ENCODE results near the gene XYLT1. TPM values are rescaled to one million over a fixed set of nuclear protein-coding genes. Genes with fewer than 3 reads are reported as not detected.
"Not testable (repeated sequence)": the region's sequence is repeated elsewhere in the genome, so short reads cannot be mapped to it uniquely, and the experiment has no call there.

Gene XYLT1
- total RNA-seq, 2 donors from 2014 or later, result 14.4 to 31.3 TPM

- H3K27me3 ChIP-seq, result no peaks in the 10 kb centered on the region
- TF ChIP-seq, protein P1, sequence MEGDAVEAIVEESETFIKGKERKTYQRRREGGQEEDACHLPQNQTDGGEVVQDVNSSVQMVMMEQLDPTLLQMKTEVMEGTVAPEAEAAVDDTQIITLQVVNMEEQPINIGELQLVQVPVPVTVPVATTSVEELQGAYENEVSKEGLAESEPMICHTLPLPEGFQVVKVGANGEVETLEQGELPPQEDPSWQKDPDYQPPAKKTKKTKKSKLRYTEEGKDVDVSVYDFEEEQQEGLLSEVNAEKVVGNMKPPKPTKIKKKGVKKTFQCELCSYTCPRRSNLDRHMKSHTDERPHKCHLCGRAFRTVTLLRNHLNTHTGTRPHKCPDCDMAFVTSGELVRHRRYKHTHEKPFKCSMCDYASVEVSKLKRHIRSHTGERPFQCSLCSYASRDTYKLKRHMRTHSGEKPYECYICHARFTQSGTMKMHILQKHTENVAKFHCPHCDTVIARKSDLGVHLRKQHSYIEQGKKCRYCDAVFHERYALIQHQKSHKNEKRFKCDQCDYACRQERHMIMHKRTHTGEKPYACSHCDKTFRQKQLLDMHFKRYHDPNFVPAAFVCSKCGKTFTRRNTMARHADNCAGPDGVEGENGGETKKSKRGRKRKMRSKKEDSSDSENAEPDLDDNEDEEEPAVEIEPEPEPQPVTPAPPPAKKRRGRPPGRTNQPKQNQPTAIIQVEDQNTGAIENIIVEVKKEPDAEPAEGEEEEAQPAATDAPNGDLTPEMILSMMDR (IDR thresholded peaks at IDR 0.05), result no peak
- H3K36me3 ChIP-seq, result no peaks in the 10 kb centered on the region
- no peak overlapping the region for H3K4me3 ChIP-seq
- H3K27ac ChIP-seq, result peak overlapping the region; percentile 49 to 75
- DNase-seq (ENCODE audit: low spot score), result no peak
- peaks cover 0 to 7% of the 10 kb centered on the region in 2 donors for H3K4me1 ChIP-seq
- H3K9me3 ChIP-seq, result no peaks in the 10 kb centered on the region
Measured at GRCh38 chr16:17335826-17336529, 134.8 kb downstream of the XYLT1 start.

GRCh38 chr16:17335406-17335805 lies 135.4 kb downstream of the XYLT1 start:
- H3K27ac ChIP-seq, result peak overlapping the region in 1 of 2 donors; percentile 75
- DNase-seq (ENCODE audit: low spot score); H3K9me3 ChIP-seq; H3K27me3 ChIP-seq; H3K4me3 ChIP-seq; H3K36me3 ChIP-seq; H3K4me1 ChIP-seq: not testable (repeated sequence)

DNA sequence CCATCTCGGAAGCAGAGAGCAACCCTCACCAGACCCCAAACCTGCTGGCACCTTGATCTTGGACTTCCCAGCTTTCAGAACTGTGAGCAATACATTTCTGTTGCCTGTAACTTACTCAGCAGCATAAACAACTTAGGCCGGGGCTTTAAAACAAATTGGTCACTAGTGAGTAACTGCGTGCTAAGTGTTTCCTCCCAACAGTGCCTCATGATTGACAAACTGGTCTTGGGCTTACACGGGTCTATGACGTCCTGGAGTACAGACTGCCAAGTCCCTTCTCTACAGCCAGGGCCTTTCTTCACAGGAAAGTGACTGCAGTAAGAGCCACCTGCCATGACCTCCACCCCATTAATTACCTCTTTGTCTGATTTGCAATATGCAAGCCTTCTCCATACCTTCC lies 136.7 kb downstream of the XYLT1 start:
- Histone ChIP-seq H3K36me3 (no peaks in the 10 kb centered on the region), H3K4me3 (no peak overlapping the region), H3K27me3 (no peaks in the 10 kb centered on the region), H3K4me1 (peaks cover 0 to 7% of the 10 kb centered on the region in 2 donors), H3K27ac (peak overlapping the region; percentile 46 to 75), H3K9me3 (no peaks in the 10 kb centered on the region)
- peak; percentile 81 for DNase-seq (ENCODE audit: low spot score)
- TF ChIP-seq, protein P1 (IDR thresholded peaks at IDR 0.05), result no peak

GRCh38 chr16:17333229-17333628 lies 137.5 kb downstream of the XYLT1 start:
- Histone ChIP-seq H3K4me3 (no peak overlapping the region), H3K4me1 (peaks cover 0 to 14% of the 10 kb centered on the region in 2 donors), H3K27me3 (no peaks in the 10 kb centered on the region), H3K27ac (peak overlapping the region in 1 of 2 donors; percentile 75), H3K9me3 (no peaks in the 10 kb centered on the region), H3K36me3 (no peaks in the 10 kb centered on the region)
- no peak for DNase-seq (ENCODE audit: low spot score)
- TF ChIP-seq, protein P1 (IDR thresholded peaks at IDR 0.05), result no peak

DNA sequence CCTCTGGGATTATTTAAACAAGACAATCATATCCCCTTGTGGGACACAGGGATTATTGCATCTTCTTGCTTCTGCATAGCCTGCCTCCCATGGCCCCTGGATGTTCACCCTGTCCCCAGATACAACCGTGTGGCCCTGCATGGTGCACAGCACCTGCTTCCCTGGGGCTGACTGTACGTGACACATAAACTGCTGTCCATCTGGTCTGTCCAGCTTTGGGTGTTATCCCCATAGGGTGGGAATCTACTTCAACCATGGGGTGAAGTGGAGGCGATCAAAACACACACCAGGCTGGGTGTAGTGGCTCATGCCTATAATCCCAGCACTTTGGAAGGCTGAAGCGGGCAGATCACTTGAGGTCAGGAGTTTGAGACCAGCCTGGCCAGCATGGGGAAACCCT lies 138.8 kb downstream of the XYLT1 start:
- Histone ChIP-seq H3K4me3 (no peak overlapping the region), H3K4me1 (peaks cover 0 to 14% of the 10 kb centered on the region in 2 donors), H3K36me3 (no peaks in the 10 kb centered on the region), H3K27ac (peak overlapping the region; percentile 25 to 52), H3K27me3 (no peaks in the 10 kb centered on the region), H3K9me3 (no peaks in the 10 kb centered on the region)
- DNase-seq (ENCODE audit: low spot score), result no peak
- TF ChIP-seq, protein P1 (IDR thresholded peaks at IDR 0.05), result no peak

DNA sequence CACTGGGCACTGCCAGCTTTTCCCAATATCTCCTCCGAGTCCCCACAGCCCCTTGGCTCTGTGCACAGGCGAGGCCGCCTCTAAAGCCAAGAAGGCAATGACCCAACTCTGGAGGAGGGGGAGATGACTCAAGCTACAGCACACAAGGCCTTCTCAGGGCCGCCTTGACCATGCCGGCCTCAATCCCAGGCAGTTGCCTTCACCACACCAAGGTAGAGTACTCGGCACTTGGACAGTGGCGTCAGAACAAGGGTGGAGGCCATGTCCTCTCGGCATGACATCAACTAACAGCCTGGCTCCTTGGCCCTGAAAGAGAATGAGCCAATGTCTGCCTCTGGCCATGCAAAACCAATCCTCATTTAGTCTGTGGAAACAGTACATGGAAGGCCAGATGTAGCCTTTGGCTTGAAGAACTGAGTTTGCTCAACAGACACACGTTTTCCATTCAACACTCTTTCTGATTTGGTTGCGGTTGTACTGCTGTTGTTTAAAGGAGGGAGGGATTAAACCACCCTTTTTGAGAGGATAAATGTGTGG lies 139.6 kb downstream of the XYLT1 start:
- H3K27me3 ChIP-seq, result no peaks in the 10 kb centered on the region
- H3K4me1 ChIP-seq, result peaks cover 0 to 14% of the 10 kb centered on the region in 2 donors
- no peaks in the 10 kb centered on the region for H3K9me3 ChIP-seq
- TF ChIP-seq, protein P1 (IDR thresholded peaks at IDR 0.05), result no peak
- H3K4me3 ChIP-seq, result no peak overlapping the region
- peak overlapping the region; percentile 25 to 85 for H3K27ac ChIP-seq
- DNase-seq (ENCODE audit: low spot score), result peak; percentile 92
- no peaks in the 10 kb centered on the region for H3K36me3 ChIP-seq
